Panc1 (cell line): ENCODE data around the gene WNK4.

Experiments used
- CTCF ChIP-seq: fragments of 450-650 bp; IDR thresholded peaks from 2 replicates; pipeline ENCODE4 v1.5.1; 2017; ENCODE audit warnings: mild to moderate bottlenecking
- POLR2AphosphoS5 ChIP-seq: IDR thresholded peaks from 2 replicates; pipeline ENCODE4 v1.6.1; 2012; ENCODE audit warnings: mild to moderate bottlenecking, low read depth, low read length, moderate library complexity
- REST ChIP-seq, 2 experiments: IDR thresholded peaks; 2 replicates each; pipeline ENCODE4 v1.6.1; 2011 to 2012; ENCODE audit warnings: low read depth in 2 of 2, control low read depth in 1 of 2, low read length in 1 of 2, mild to moderate bottlenecking in 1 of 2, moderate library complexity in 1 of 2; ENCODE audit not compliant: insufficient read depth in 1 of 2
- SIN3A ChIP-seq: IDR thresholded peaks from 2 replicates; pipeline ENCODE4 v1.6.1; 2012; ENCODE audit warnings: low read depth, mild to moderate bottlenecking, low read length, moderate library complexity, borderline replicate concordance; ENCODE audit not compliant: insufficient read depth
- TCF7L2 ChIP-seq: IDR thresholded peaks from 2 replicates; pipeline ENCODE4 v1.6.1; 2011; ENCODE audit warnings: mild to moderate bottlenecking, low read depth, low read length, inconsistent platforms

- TF ChIP-seq CTCF (no peak), REST (IDR thresholded peaks at IDR 0.05; ENCODE audit: insufficient read depth in 1 of 2, low read depth in 2 of 2, low read length in 1 of 2) (no peak), POLR2AphosphoS5 (no peak), SIN3A (no peak), TCF7L2 (no peak)
Measured at GRCh38 chr17:42795465-42795864, 15.1 kb downstream of the WNK4 start.
